HG02759 (cell line): Measurements from ENCODE around the gene GPR26.

Experiments
- ATAC-seq: cut with Tn5 transposase; IDR thresholded peaks from one replicate; pipeline ENCODE4 v1.9.1; 2021; ENCODE audit warnings: mild to moderate bottlenecking, moderate library complexity; ENCODE audit not compliant: unreplicated experiment

The GPR26 gene

DNA sequence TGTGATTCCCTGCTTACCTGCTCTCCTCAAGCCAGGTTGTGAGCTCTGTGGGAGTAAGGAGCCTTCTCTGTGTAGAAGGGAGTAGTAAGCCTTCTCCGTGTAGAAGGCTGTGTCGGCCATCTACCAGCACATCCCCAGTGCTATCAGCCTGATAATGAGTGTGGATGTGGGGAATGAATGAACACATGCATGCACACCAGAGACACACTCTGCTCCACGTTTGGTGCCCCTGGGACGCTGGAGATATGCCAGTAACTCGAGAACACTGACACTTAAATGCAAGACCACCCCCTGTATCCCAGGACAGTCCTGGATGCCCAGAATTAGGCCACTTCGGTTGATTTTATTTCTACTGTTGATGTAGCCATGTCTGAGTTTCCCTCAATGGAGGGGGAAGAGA is 21.1 kb upstream of the GPR26 start:
- no peak for ATAC-seq

DNA sequence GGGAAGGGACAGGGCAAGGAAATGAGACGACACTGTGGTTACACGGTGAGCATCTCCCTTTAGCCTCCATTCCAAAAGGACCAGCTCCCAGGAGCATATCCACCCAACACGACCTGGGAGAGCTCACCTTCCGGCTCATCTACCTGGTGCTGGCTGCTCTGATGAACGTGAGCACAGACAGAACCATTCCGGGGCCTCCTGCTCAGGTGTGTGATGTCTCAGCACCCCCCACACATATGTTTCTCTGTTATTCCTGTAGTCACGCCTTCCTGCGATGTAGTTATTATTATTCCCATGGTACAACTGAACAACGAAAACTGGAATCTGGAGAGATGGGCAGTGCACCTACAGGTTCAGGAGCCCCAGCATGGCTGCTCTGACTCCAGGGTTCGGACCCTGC is 20.5 kb upstream of the GPR26 start:
- ATAC-seq: no peak

DNA sequence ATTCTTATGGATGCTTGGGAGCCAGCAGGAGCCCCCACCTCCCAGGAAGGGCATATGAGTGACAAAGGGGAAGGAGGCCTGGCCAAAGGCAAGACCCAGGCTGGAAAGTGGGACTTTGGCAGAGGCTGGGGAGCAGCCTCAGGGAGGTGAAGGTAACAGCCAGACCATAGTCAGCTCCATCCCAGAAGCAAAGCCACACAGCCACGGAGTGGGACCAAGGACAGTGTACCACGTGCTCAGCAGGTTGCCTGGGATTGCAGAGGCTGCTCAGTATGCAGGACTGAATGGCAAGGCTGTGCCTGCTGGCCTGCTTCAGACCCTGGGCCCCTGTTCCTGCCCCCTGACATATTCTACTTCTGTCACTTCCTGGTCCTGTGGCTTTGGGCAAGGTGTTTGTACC is 17.6 kb upstream of the GPR26 start:
- no peak for ATAC-seq

DNA sequence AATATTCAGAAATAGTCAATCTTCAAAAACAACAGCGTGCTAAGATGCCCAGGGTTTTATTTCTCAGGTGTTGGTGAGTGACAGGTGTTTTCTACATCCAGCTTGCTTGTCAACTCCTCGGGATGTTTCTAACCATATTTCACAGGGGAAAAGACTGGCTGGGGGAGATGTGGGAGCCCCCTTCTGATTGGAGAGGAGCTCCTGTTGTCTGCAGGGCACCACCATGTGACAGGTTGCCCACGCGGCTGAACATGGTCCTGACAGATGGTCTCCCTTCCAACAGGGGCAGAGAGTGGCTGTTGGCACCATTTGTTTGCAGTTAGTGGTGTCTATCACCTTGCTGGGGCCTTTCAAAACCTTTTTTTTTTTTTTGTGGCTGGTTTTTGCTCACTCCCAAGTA is 16.5 kb upstream of the GPR26 start:
- ATAC-seq: no peak

DNA sequence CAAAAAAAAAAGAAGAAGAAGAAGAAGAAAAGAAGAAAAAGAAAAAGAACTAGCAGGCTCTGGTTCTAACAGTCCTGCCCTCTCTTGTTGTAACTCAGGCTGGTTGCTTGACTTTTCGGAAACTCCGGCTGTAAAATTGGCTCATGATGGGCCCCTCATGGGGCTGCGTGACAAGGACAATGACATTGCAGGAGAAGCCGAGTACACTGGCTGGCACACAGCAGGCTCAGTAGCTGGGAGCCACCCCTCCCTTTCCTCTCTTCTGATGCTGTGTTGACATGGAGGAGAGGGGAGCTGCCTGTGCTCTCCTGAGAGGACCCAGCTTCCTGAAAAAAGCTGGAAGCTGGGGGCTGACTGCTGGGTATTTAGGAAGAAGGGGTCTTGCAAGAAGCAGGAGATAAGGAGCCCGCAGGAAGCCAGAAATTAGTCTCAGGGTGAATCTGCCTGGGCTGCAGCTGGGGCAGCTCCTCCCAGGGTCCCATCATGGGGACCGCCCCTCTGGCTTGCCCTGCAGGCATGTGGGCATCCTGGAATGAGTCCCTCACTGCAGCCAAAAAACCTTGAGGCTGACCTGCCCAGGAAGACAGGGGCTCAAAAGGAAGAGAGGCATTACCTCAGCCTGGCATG is 14.6 kb upstream of the GPR26 start:
- ATAC-seq: no peak

DNA sequence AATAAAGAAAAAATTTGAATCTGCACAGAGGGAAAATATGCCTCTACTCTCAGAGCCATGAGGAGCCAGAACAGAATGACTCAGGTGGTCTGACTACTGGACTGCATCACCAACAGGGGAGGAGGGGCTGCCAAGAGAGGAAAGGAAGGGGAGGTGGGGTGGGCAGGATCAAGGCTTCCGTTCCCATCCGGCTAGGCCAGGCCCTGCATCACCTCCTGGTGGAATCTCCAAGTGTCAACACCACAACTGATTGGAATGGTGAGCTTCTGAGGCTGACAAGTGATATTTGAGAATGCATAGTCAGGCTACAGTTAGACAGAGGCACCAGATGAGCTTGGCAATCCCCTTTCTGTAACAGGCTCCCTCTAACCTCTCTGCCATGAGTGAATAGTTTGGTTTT is 10.4 kb upstream of the GPR26 start:
- no peak for ATAC-seq

DNA sequence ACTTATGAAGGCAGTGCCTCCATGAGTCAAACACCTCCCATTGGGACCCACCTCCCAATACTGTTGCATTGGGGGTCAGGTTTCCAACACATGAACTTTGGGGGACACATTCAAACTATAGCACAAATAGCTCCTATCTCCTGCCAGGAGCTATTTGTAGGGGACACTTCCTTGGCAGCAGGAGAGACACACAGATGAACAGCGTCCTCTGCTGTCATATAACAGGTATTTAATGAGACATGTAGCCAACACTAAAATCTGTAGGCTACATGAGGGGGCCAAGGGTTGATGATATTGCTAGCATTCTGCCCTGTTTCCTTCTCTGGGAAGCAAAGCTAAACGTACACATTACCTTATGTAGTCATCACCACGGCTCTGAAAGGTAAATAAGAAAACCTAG is 2.6 kb upstream of the GPR26 start:
- no peak for ATAC-seq

DNA sequence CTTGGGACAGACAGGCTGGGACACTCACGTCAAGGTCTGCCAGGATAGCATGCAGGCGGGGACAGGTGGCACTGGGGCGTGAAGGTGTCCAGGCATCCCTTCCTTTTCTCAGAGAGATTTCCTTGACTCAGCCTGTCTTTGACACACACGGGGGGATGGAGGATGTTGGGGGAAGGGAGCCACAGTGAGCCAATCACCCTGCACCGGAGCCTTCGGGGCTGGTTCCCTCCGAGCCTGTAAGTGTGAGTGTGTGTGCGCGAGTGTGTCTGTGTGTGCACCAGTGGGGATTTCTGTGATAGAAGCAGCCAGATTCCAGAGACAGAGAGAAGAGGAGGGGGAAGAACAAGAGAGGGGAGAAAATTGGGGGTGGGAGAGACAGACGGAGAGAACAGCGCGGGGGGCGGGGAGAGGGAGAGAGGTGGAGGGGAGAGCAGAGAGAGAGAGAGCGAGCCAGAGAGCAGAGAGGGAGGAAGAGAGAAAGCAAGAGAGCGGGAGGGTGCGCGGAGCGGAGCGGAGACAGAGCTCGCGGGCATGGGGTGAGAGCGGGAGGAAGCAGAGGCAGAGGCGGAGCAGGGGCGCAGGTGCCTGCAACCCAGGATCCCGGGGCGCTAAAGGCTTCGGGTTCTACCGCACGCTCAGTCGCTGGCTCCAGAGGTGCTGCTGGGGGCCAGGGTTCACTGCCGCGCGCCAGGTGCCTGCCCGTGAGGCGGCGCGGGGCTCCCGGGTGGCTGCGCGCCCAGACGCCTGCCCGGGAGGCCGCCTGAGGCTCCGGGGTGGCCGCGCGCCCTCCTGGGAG is 466 bp upstream of the GPR26 start:
- ATAC-seq: no peak

DNA sequence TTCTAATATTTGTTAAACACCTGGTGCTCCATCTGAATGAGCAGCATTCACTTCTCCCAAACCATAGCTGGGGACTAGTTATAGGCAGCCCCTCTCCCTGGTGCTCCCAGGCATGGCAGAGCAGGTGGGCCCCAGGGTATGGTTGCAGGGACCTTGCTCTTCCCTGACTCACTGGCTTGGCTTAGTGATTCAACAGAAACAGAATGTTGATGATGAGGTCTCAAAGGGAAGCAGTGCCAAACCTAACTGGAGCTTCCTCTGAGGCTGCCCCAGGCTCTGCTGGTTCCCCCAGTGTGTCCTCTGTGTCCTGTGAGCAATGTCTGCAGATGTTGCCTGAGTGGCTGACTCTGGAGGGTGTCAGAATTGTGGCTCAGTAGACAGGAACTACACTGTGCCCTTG is 3.7 kb downstream of the GPR26 start:
- ATAC-seq: no peak

DNA sequence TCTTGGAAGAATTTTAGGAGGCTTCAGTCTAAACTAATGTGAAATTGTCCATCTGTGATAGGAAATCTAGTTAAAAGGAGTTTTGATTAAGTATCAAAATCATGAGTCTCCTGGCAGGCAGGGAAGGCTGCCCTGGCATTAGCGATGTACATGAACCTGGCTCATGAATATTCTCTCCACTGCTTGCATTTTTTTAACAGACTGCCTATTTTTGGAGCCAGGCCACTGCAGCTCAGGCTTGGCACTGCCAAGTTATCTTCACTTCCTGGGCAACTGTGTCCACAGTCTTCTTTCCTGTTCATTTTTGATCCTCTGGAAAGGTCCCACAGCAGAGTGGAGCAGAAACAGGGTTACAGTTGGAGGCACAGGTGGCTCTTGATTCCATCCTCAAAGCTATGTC is 7.0 kb downstream of the GPR26 start:
- ATAC-seq: no peak

DNA sequence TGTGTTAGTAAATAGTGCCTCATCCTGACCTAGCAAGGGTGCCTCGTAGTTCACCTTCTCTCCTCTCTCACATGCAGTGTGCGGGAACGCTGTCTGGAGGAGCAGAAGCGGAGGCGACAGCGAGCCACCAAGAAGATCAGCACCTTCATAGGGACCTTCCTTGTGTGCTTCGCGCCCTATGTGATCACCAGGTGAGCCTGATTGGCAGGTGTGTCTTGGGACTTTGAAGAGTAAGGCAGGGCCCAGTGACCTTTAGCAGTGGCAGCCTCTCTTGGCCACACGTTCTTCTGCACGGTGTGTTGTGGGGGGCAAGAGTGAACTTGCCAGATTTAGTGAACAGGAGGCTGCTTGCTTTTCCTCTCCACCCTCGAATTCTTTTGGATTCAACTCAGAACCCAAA is 8.6 kb downstream of the GPR26 start:
- no peak for ATAC-seq

DNA sequence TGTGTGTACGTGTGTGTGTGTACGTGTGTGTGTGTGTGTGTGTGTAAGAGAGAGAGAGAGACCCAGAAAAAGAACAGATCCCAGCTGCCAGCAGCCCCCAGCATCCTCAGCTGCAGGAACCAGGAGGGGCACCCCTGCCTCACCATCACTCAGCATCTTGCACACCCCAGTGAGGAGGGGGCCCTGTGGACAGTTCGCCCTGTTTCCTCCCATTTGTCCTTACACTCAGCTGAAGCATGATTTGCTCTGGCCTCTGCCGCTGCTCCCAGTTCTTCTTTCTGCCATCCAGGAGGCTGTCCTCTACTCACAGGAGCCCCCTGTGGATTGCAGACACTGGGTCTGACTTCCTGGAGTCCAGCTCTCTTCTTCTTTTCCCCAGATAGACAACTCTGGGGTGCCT is 9.7 kb downstream of the GPR26 start:
- ATAC-seq: no peak

DNA sequence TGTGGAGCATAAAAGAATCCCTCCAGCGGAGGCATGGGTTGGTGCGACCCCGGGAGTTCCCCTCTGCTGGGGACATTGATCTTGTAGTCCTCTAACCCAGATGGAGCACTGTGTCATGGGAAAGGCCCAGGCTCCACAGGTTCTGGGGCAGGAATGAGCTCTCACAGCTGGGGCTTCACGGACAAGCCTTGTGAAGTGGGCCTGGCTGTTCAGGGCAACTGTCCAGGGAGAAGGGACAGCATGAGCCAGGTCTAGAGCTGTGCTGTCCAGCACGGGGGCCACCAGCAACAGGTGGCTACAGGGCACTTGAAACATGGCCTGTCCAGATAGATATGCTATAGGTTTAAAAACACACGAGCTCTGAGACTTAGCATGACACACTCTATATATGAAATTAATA is 11.4 kb downstream of the GPR26 start:
- no peak for ATAC-seq

DNA sequence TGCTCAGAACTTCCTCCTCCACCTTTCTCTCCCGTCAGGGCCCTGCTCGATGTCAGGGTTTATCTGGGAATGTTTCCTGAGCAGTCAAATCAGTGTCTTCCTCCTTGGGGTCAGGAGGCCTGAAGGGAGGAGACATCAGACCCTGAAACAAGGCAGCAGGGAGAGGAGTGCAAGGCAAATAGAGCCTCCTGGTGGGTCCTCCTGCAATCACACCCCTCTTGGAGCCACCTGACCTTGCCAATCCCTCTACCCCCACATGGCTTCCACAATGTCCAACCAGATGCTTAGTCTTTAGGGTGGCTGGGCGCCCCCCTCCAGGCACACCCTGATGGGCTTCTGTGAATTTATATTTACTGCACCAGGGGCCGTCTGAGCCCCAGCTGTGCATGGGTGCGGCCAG is 12.2 kb downstream of the GPR26 start:
- no peak for ATAC-seq

DNA sequence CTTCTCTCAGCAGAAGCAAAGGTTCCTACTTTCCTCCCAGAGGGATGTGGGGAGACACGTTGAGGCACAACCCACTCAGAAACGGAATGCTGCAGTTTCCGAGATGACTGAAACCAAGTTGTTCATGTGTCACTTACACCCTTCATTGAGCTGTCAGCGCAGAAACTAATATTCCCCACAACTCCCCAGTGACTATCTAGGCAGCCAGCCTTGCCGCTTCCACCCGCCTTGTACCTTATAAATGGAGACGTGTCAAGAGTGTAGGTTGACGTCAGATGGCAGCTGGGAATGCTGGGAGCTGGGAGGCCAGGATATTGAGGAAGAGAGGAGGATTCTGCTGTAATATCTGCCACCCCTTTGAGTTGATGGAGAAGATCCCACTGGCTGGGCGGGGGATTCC is 15.1 kb downstream of the GPR26 start:
- ATAC-seq: no peak

DNA sequence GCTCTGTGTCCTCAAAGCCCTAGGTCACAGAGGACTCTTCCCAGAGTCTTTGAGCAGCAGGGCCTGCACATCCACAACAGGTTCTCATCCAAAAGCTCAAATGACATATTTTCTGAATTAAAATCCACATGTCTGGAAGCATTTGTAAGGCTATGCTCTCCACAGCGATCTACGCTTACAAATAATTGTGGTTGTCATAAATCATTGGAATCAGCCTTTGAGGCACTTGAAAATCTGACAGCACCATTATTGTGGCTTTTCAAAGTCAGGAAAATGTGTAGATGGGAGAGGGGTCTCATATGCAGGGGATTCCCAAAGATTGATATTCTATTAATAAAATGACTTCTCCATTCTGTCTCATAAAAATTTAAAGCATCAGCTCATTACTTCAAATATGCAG is 16.3 kb downstream of the GPR26 start:
- no peak for ATAC-seq

DNA sequence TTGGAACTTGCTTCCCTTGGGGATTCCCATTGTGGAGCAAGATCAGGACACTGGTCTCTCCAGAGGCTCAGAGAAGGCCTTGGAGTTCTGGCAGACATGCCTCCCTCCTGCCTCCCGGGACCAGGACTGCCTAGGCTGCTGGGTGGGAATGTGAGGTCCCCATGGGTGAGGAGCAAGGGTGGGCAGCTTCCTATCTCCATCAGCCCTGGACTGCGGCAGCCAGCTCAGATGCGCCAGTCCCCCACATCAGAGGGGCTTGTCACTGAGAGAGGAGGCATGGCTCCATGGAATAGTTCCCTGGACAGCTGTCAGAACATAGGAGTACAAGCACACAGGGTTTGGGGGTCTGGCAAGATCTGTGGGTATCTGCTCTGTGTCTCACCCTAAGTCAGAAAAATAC is 17.3 kb downstream of the GPR26 start:
- ATAC-seq: no peak

DNA sequence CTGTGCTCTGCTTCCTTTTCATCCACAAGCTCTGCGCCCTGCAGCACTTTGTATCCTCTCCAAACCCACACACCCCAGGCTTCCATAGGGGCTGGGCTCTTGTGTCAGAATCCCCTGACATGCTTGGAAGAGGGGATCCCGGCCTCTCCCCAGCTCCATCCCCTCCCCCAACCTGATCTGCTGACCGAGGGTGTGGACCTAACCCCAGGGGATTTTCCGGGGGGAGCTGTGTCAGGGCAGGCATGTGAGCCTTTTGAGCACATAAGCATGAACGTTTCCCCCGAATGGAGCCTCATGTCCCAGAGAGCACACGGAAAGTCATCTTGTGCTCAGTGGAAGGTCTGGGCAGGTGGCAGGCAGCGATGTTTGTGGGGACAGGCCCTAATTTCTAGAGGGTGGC is 17.7 kb downstream of the GPR26 start:
- ATAC-seq: no peak

DNA sequence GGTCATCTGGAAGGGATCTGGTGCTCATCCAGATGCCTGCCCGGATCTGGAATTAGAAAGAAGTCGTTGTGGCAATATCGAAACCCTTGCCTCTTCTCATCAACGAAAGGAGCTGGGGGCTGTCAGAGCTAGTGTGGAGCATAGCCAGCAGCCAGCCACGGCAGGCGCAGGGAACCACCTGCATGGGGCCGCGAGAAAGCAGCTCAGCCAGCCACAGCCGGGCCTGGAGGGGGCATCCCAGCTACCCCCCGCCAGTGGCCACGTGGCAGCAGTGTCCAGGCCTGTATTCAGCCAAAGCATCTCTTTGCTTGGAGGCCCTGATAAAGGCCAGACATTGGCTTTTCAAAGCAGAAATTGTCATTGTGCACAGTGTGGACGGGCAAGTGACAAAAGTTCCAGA is 19.1 kb downstream of the GPR26 start:
- no peak for ATAC-seq

DNA sequence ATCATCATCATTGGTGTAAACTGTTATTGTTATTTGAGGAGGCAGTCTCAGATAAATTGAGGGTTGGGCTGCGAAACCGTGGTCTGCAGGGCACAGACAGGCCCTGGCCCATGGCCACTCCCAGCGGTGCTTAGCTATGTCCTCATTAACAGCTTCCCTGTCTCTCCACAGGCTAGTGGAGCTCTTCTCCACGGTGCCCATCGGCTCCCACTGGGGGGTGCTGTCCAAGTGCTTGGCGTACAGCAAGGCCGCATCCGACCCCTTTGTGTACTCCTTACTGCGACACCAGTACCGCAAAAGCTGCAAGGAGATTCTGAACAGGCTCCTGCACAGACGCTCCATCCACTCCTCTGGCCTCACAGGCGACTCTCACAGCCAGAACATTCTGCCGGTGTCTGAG is 21.6 kb downstream of the GPR26 start:
- no peak for ATAC-seq

DNA sequence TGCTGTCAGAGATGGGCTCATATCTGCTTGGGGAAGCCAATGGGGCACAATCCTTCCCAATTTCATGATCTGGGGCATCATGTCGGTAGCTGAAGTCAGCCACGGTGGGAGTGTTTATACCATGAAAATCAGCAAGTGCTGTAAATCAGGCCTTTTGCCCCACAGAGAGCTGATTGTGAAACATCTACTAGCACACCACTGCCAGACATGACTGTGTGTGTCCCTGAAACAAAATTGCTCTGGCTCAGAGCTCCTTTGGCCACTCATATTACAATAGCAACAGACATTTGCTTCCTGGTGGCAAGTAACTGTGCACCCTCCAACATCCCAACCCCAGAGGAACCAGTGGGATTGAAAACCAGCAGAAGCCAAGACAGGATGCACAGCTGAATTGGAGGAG is 23.7 kb downstream of the GPR26 start:
- no peak for ATAC-seq

DNA sequence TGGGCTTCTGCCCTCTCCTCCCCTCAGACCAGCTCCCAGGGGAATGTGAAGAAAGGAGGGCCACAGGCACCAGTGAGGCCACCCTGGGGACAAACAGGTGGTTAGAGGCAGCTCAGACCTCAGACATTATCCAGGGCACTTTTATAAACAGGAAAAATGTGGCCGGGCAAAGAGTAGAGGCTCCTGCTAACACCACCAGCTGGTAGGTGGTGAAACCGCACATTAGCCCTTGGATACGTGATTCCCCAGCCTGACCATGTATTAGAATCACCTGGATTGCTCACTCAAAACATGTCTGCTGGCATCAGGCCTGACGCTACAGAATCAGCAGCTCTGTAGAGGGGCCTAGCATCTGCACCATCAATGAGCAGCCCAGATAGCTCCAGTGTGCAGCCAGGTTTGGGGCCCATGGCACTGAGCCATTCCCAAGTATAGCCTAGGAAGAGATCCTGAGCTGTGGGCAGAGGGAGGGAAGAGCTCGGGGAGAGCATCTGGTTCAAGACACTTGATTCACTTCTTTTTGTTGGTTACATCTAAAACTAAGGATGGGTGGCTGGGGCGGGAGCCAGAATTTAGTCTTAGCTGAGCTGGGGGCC is 37.1 kb downstream of the GPR26 start:
- no peak for ATAC-seq

DNA sequence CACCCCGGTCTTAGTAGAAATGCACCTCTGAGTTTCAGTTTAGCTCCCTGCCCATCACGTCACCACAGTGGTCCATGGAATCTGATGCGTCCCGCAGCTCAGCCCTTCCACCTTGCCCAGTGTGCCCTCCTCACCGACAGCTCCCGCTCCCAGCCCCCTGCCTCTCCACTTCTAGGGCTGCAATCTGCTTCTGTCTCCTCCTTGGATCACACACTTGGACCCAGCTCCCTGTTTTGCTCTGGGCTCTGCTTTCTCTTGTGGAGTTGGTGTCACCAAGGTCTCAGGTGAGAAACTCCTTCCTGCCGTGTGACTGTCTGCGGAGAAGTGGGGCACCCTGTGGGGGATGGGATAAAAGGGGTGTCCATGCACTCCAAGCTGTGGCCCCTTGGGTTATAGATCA is 37.9 kb downstream of the GPR26 start:
- ATAC-seq: no peak
